ENCODE results near the gene HABP4.

Gene HABP4

GRCh38 chr9:96524045-96524444, 74.1 kb downstream of the HABP4 start:
- TF ChIP-seq ZFX (IDR thresholded peaks at IDR 0.05; ENCODE audit: borderline replicate concordance) = no peak
- no peak for TF ChIP-seq CTCF (IDR thresholded peaks at IDR 0.05)

GRCh38 chr9:96524764-96525163, 74.8 kb downstream of the HABP4 start:
- no peak for TF ChIP-seq ZFX (IDR thresholded peaks at IDR 0.05; ENCODE audit: borderline replicate concordance)
- no peak for TF ChIP-seq CTCF (IDR thresholded peaks at IDR 0.05)

More at GRCh38 chr9:96524045-96524444, 74.1 kb downstream of the HABP4 start:
- H3K27ac ChIP-seq = no peak overlapping the region

GRCh38 chr9:96532173-96532572, 82.2 kb downstream of the HABP4 start:
- H3K27ac ChIP-seq = no peak overlapping the region
- TF ChIP-seq ZFX (IDR thresholded peaks at IDR 0.05; ENCODE audit: borderline replicate concordance) (no peak), CTCF (IDR thresholded peaks at IDR 0.05) (no peak)

More at GRCh38 chr9:96524764-96525163, 74.8 kb downstream of the HABP4 start:
- H3K27ac ChIP-seq = no peak overlapping the region

- TF ChIP-seq CTCF (IDR thresholded peaks at IDR 0.05) (no peak), ZFX (IDR thresholded peaks at IDR 0.05; ENCODE audit: borderline replicate concordance) (no peak)
- no peak overlapping the region for H3K27ac ChIP-seq
Observed at GRCh38 chr9:96540106-96540505, 90.1 kb downstream of the HABP4 start.

All from 22Rv1 (cell line).